ENCODE results near the gene COL6A1. TPM values are rescaled to one million over a fixed set of nuclear protein-coding genes. Genes with fewer than 3 reads are reported as not detected.

The COL6A1 gene
- total and polyA plus RNA-seq, 10 donors: 76.5 to 190 (median 129) TPM

DNA sequence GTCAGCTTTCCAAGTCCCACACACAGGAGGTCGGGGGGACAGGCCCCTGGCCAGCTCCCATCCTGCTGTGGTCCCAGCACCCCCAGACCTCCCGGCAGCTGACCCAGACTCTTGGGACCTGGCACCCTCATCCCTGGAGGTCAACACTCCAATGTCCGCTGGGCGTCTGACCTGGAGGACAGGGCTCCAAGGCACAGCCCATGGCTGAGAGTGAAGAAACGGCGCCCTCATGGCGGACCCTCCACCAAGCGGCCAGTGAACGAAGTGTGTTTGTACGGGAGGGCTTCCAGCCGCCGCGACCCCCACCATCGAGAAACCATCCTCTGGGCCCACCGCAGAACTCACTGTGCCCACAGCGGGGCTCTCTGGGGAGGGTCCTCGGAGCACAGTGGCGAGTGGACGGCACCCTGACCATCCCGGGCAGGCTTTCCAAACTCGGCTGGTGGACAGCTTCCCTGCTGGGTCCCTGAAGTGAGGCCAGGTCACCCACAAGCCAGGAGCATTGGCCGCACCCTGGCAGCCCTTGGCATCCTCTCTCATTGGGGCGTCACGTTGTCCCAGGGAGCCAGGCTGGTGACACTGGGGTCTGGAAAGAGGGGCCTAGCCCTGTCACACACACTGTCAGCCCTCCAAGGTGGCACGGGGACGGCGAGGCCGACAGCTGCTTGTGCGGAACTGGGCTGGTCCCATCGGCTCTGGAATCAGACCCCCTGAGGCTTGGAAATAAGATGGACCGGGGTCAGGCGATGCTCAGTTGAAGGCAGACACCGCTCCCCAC is 68.5 kb downstream of the COL6A1 start:
- peaks cover 0 to 6% (median 0%) of the 10 kb centered on the region in 7 donors for H3K27me3 ChIP-seq (replicated peaks in 1 of 7)
- 81 to 94% (median 91%) methylated on average over 12 to 33 of the region's 33 CpGs for WGBS, 5 donors
- TF ChIP-seq, protein P1, sequence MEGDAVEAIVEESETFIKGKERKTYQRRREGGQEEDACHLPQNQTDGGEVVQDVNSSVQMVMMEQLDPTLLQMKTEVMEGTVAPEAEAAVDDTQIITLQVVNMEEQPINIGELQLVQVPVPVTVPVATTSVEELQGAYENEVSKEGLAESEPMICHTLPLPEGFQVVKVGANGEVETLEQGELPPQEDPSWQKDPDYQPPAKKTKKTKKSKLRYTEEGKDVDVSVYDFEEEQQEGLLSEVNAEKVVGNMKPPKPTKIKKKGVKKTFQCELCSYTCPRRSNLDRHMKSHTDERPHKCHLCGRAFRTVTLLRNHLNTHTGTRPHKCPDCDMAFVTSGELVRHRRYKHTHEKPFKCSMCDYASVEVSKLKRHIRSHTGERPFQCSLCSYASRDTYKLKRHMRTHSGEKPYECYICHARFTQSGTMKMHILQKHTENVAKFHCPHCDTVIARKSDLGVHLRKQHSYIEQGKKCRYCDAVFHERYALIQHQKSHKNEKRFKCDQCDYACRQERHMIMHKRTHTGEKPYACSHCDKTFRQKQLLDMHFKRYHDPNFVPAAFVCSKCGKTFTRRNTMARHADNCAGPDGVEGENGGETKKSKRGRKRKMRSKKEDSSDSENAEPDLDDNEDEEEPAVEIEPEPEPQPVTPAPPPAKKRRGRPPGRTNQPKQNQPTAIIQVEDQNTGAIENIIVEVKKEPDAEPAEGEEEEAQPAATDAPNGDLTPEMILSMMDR (IDR thresholded peaks at IDR 0.05 in 8 of 11, conservative IDR thresholded peaks at IDR 0.05 in 3 of 11): no peak
- no peak for TF ChIP-seq POLR2AphosphoS5 (IDR thresholded peaks at IDR 0.05)
- no peak for TF ChIP-seq POLR2A (IDR thresholded peaks at IDR 0.05)
- peak overlapping the region in 7 of 8 donors; percentile 35 to 79 (median 72) for H3K27ac ChIP-seq
- no peak overlapping the region for H3K4me3 ChIP-seq
- DNase-seq: no peak
- no peaks in the 10 kb centered on the region for H3K36me3 ChIP-seq
- H3K4me1 ChIP-seq: peaks cover 0 to 6% (median 0%) of the 10 kb centered on the region in 6 donors
- H3K9me3 ChIP-seq: peaks cover 0 to 5% (median 0%) of the 10 kb centered on the region in 8 donors
- intact Hi-C loops (cut with DNase I; ENCODE audit: low total_unique reads): no loop called here

DNA sequence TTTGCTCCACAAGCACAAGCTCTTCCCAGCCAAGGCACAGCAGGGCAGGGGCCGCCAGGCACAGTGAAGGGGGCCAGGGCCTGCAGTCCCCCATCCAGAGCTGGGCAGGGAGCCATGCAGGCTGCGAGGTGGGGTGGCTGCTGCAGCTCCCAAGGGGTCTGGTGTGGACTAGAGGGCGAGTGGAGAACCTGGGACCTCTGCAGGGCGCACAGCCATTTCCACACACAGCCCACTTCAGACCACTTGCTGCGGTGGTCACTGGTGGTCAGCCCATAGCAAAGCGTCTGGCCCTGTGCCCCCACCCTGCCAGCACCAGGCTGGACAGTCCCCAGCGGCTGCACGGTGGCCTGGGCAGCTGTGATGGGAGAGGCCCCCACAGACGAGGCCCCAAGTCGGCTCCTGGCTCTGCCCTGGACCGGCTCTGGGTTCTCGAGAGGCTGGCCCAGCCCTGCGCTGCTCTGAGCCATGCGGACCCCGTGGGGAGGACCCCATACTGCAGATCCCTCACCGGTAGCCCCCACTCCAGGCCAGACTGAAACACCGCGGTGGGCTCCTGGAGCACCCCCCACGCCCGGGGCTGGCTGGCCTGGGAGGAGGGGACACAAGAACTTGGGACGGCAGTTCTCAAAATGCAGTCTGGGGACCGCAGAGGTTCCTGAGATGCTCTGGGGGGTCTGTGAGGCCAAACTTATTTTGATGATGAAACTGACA is 69.3 kb downstream of the COL6A1 start:
- no peak overlapping the region for H3K4me3 ChIP-seq
- TF ChIP-seq POLR2AphosphoS5 (IDR thresholded peaks at IDR 0.05) (no peak), POLR2A (IDR thresholded peaks at IDR 0.05) (no peak)
- TF ChIP-seq, protein P1 (IDR thresholded peaks at IDR 0.05 in 8 of 11, conservative IDR thresholded peaks at IDR 0.05 in 3 of 11): no peak
- H3K27ac ChIP-seq: peak overlapping the region in 7 of 8 donors; percentile 35 to 79 (median 72)
- no peaks in the 10 kb centered on the region for H3K36me3 ChIP-seq
- peaks cover 0 to 14% (median 2%) of the 10 kb centered on the region in 6 donors for H3K4me1 ChIP-seq
- peaks cover 0 to 5% (median 0%) of the 10 kb centered on the region in 8 donors for H3K9me3 ChIP-seq
- intact Hi-C loops (cut with DNase I; ENCODE audit: low total_unique reads): no loop called here
- 87 to 94% (median 90%) methylated on average over 13 to 22 of the region's 22 CpGs for WGBS, 5 donors
- DNase-seq: no peak
- peaks cover 0 to 13% (median 0%) of the 10 kb centered on the region in 7 donors for H3K27me3 ChIP-seq (replicated peaks in 1 of 7)

DNA sequence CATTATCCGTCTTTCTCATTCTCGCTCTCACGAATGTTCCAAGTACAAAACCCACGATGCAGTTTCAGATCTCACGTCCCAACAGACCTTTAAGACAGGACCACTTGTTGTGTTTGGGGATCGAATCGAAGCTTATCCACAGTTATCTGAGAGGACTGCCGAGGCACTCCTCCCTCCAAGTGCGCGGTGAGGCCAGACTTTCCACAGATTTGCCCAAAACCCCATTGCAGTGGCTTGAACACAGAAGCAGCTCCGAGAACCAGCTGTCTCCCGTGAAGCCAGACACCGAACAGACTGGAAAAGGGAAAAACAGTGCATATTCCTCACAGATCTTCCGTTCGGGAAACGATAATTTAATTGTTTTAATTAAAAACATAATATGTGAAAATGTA is 69.8 kb downstream of the COL6A1 start:
- WGBS, 5 donors: 80 to 89% (median 89%) methylated on average over 16 of the region's 16 CpGs
- no peak for DNase-seq
- H3K27me3 ChIP-seq (replicated peaks in 1 of 7): peaks cover 0 to 19% (median under 1%) of the 10 kb centered on the region in 7 donors
- no peaks in the 10 kb centered on the region for H3K36me3 ChIP-seq
- TF ChIP-seq, protein P1 (IDR thresholded peaks at IDR 0.05 in 8 of 11, conservative IDR thresholded peaks at IDR 0.05 in 3 of 11): no peak
- TF ChIP-seq POLR2AphosphoS5 (IDR thresholded peaks at IDR 0.05): no peak
- no peak for TF ChIP-seq POLR2A (IDR thresholded peaks at IDR 0.05)
- intact Hi-C loops (cut with DNase I; ENCODE audit: low total_unique reads): no loop called here
- H3K9me3 ChIP-seq: peaks cover 0 to 5% (median 0%) of the 10 kb centered on the region in 8 donors
- H3K27ac ChIP-seq: no peak overlapping the region
- H3K4me1 ChIP-seq: peaks cover 0 to 19% (median 7%) of the 10 kb centered on the region in 6 donors
- H3K4me3 ChIP-seq: no peak overlapping the region

Data from spleen (tissue), 11 donors.